HG02678 (cell line): Measurements from ENCODE around the gene ANAPC4.

Source experiments
- ATAC-seq: cut with Tn5 transposase; IDR thresholded peaks from one replicate; pipeline ENCODE4 v1.9.1; 2021; ENCODE audit warnings: mild to moderate bottlenecking, moderate library complexity; ENCODE audit not compliant: unreplicated experiment

ANAPC4 gene

DNA sequence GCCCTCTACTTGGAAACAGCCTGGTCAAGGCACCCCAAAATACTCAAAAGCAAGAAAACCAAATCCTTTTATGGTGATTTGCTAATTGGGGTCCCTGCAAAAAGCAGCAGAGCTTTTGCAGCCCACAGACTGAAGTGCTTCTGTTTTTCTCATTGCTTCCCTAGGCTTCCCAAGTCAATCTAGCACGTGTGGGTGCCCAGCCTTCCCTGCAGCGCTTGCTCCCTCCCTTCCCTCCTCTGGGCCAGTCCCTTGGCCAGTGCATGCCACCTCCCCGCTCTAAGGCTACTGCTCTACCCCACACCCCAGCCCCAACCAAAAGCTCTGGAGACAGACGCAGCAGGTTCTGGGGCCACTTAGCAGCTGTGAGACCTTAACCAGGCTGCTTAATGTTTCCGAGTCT is 53.6 kb downstream of the ANAPC4 start:
- ATAC-seq = no peak

DNA sequence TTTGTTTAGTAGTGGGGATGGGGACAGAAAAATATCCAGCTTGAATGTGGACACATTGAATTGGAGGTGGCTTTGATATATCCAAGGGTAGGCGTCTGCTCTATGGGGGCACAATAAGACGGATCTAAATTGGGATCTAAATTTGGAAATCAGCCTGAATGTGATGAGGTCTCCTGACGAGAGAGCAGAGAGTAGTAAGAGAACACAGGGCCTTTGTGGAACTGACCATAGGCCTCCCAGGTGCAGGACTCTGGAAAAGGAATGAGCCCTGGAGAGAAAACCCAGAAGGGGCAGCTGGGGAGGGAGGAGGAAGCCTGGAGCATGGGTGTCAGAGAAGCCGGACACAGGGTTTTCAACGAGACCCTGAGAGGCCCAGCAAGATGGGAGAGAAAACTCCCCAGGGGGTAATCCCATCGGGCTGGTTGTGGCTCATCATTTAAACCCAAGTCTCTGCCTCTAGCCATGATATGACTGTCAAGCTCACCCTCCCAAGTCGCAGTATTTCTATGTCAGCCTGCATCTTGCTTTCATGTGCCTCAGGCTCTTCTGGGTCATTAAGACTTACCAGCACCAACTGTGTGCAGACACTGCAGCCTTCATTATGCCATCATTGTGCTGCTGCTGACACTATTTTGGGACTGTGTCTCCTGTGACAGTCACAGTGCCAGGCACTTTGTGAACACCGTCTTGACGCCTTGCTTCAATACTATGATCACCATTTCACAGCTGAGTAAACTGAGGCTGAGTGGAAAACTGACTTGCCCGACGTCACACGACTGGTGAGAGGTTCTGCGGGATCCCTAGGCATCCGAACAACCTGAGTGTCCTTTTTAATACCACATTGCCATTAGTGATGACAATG is 57.1 kb downstream of the ANAPC4 start:
- no peak for ATAC-seq

DNA sequence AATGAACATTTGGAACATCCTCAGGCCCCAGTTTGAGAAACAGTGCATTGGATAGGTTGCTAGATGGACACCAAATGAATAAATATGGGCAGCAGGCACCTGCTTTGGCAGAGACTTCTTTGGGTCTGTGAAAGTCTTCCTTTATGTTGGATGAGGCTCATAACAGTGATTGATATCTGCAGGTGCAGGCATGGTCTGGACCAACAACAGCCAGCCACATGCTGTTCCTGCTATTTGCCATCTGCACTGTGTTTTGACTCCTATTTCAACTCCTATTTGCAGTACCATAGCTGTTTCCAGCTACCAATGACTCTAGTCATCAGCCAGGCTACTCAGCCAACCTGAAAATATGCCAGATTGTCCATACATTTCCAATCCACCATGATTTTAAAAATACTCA is 60.9 kb downstream of the ANAPC4 start:
- ATAC-seq = no peak

DNA sequence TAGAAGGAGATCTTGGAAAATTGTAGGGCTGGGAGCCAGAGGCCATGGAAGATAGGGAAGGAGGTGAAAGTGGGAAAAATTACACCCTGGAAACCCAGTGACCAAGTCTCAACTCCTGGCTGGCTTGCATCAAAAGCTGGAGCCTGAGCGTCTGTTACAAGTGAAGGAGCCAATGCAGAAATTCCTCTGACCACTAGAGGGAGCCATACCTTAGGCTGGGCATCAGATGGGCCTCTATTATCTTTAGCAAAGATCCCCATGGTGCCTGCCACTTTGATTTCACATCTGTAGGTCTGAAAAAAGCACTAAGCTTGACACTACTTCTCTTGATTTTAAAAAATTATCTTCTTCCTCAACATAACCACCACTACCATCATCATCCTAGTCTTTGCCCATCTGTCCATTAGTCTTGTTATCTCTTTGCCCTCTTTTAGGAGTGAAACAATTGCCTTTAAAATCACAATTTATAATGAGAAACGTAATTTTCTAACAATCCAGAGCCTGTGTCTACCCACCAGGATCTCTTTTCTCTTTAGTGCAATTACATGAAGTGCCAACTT is 62.9 kb downstream of the ANAPC4 start:
- ATAC-seq = peak; percentile 84

- no peak for ATAC-seq
Observed at GRCh38 chr4:25440478-25441030, 63.5 kb downstream of the ANAPC4 start.

GRCh38 chr4:25441519-25442117 is 64.6 kb downstream of the ANAPC4 start:
- no peak for ATAC-seq

GRCh38 chr4:25442863-25443307 is 65.8 kb downstream of the ANAPC4 start:
- no peak for ATAC-seq

DNA sequence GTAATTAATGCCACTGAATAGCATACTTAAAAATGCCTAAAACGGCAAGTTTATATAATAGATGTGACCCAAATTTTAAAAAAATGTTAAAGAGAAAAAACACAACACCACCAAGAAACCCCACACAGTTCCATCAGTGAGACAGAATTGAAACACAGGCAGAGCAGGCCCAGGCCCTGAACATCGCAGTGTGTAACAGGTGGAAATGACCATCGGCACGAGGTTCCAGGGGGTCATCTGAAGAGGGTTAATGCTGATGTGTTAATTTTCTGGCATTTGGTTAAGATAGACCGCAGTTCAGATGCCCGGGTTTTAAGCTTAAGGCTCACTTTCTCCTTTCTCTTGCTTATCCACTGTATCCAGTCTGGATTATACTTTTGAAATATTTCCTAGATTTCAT is 66.8 kb downstream of the ANAPC4 start:
- no peak for ATAC-seq

DNA sequence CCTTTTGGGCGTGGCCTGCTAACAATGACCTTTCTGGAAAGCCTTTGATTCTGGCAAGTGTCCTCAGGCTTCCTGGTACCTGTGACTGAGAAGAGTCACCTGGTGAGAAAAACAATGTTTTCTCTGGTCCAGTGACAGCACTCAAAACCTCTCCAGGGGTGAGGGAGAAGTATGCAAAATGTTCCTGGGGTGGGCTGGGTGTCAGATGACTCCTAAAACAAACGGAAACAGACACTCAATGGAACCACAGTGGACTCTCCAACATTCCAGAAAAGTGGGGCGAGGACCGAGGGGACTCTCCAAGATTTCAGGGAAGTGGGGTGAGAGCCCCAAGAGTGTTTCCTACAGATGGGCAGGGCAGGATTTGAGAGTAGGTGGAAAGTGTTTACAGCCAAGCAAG is 69.5 kb downstream of the ANAPC4 start:
- ATAC-seq = no peak

DNA sequence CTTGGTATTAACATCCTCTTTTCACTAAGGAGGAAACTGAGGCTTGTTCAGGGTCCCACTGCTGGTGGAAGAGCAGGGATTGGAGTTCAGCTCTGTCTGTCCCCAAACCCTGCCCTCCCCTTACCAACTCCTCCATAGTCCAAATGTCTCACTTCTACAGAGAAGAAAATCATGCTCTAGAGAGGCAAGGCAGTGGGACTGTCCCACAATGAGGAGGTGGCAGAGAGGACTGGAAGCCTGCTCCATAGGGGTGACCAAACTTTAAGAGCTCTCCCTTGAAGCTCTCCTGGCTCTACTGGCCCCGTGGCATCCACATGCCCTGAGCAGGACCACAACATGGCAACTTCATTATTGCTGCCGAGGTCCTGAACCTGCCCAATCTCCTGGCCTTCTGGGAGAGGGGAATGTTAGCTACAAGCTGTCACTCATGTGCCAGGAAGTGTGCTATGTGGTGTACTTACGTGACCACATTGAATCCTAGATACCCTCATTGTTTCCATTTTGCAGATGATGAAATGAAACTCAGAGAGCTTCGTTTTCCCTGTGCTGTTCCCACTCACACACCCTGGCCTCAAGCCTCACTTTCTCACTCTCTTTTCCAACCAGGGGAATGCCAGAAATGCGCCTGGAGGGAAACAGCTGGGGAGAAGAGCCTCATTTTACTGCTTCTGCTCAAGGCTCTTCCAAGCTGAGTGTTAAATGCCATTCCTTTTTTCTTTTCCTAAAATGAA is 71.5 kb downstream of the ANAPC4 start:
- ATAC-seq = no peak

DNA sequence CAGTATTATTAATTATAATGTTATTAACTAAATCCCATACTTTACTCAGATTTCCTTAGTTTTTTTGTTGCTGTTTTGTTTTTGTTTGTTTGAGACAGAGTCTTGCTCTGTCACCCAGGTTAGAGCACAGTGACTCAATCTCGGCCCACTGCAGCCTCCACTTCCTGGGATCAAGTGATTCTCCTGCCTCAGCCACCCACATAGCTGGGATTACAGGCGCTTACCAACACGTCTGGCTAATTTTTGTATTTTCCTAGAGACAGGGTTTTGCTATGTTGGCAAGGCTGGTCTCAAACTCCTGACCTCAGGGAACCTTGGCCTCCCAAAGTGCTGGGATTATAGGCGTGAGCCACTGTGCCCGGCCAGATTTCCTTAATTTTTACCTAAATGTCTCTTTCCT is 72.2 kb downstream of the ANAPC4 start:
- ATAC-seq = no peak

GRCh38 chr4:25449688-25450087 is 72.6 kb downstream of the ANAPC4 start:
- peak; percentile 73 for ATAC-seq

GRCh38 chr4:25450491-25450901 is 73.4 kb downstream of the ANAPC4 start:
- no peak for ATAC-seq

DNA sequence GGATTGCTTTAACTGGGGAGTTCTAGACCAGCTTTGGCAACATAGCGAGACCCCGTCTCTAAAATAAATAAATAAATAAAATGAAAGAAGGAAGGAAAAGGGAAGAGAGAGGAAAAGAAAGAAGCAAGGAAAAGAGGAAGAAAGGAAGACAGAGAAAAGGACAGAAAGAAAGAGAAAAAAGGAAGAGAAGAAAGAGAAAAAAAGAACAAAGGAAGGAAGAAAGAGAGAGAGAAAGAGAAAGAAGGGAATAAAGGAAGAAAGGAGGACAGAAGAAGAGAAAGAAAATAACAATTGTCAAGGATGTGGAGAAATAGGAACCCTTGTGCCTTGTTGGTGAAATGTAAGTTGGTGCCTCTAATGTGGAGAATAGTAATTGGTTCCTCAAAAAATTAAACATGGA is 74.6 kb downstream of the ANAPC4 start:
- ATAC-seq = no peak

DNA sequence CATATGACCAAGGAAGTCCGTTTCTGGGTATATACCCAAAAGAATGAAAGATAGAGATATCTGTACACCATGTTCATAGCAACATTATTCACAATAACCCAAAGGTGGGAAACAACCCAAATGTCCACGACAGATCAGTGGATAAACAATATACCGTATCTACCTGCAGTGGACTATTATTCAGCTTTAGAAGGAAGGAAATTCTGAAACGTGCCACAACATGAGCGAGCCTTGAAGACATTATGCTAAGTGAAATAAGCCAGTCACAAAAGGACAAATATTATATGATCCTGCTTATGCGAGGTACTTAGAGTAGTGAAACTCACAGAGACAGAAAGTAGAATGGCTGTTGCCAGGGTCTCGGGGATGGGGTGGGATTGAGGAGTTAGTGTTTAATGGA is 75.0 kb downstream of the ANAPC4 start:
- no peak for ATAC-seq

DNA sequence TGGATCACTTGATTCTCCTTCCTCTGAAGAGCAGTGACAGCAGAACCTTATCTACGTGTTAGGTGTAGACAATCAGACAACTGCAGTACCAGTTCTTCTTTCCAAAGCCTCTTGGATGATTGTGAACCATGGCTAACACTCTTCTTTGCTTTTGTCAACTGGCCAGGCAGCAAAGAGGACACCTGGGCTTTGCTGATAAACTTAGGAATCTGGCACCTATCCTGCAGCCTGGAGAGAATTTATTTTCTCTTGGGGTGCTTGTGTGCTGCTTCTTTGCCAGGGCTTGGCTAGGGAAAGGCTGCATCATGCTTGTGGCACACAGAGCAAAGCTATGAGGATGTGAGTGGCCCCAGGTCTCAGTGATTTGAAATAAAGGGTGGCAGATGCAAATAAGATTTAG is 77.4 kb downstream of the ANAPC4 start:
- no peak for ATAC-seq

- ATAC-seq = no peak
Observed at GRCh38 chr4:25457053-25457715, 80.1 kb downstream of the ANAPC4 start.

GRCh38 chr4:25466966-25467697 is 90.1 kb downstream of the ANAPC4 start:
- no peak for ATAC-seq

DNA sequence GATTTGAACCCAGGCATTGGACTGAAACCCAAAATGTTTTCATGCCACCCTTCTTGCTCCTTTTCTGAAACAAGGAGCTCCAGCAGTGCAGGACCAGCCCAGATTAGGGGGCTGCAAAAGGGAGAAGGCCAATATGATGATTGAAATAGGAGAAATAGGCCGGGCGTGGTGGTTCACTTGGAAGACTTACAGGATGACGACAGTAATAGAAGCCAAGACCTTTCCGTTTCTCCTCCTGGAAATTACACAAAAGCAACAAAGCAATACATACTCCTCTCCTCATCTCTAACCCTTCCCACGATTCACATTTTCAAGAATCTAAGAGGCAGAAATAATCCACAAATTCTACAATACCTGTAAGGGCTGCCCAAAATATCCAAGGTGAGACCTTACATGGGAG is 90.8 kb downstream of the ANAPC4 start:
- ATAC-seq = no peak
